ENCODE results near the gene CYB5D1.
"Not testable (repeated sequence)": the region's sequence is repeated elsewhere in the genome, so short reads cannot be mapped to it uniquely, and the experiment has no call there.

Gene CYB5D1

DNA sequence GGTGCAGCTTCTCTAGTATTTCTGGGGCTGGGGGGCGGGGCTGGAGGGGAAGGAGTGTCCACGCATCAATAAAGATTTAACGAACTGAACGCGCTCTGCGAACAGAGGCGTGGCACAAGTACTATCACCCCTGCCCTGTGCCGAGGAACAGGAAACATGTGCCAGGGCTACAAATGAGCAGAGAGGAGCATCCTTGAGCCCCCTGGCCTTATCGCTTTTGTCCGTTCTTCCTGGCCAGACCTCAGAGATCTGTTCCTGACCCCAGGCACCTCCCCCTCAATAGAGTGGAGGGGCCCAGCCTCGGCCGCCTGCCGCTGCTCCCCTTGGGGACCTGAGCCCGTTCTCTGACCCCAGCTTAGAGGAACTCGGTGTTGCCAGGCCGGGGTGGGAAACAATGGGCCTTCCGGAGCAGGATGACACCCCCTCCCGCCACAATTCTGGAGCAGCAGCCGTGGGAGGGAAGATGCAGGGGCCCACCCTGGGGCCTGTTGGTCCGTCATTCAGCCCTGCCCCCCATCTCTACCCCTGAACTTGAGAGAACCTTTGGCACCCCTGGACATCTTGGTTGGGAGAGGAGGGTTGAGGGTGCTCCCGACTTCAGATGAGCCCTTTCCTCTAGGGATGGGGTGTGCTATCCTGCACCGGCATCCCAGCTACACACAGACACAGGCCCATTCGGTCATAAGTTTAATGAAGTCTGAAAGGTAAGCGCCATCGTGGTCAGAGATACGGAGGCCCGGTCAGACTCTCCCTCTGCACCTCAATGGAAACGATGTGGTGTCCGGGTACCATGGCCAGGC, 1.6 kb upstream of the CYB5D1 start:
- no peak for DNase-seq (ENCODE audit: low read depth in 2 of 2)

DNA sequence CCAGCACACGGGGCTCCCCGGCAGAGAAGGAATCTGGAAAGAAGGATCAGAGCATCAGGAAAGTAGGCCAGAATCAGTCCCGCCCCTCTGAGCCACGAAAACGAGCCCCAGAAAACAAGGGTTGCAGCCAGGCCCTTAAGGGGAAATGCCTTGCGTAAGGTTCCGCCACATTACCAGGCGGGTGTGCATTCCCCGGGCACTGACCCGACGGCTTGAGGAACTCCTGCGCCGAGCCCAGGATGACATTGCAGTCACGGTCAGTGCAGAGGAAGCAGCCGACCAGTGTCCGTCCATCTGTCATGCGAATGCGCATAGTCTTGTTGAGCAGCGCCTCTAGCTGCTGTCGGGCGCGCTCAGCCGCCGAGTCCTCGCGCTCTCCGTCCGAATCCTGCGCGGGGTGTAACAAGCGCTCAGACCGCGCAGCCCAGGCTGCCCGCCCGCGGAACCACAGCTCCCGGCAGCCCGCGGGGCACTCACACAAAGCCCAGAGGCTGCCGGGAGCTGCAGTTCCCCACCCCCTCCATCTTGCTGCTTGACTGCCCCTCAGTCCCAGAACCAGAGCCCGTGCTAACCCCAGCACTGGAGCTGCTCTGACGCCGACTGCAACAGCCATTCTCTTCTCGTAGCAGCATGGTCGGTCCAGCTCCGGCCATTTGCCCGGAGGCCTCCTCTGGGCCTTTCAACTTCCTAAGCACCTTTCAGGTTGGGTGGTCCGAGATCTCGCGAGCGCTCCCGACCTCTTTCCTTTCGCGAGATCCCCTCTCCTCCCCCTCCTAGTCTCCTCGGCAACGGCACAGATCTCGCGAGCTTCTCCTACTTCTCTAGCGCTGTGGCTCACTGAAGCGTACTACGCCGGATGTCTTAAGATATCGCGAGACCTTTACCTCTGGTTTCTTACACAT, 741 bp upstream of the CYB5D1 start, which contains the start of gene NAA38:
NAA38 (minus strand) TSS at position 749 of the 902 bp plus-strand sequence; CDS start at position 653, 96 bp downstream.
- peak; percentile 87 to 88 for DNase-seq (ENCODE audit: low read depth in 2 of 2)

DNA sequence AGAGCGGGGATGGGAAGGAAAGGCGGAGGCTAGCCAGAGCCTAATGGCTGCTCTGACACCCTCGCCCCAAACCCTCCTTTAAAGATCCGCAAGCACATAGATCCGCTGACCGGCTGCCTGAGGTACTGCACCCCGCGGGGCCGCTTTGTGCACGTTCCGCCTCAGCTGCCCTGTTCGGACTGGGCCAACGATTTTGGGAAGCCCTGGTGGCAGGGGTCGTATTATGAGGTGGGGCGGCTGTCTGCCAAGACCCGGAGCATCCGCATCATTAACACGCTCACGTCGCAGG, 663 bp downstream of the CYB5D1 start:
- DNase-seq (ENCODE audit: low read depth in 2 of 2), result no peak

DNA sequence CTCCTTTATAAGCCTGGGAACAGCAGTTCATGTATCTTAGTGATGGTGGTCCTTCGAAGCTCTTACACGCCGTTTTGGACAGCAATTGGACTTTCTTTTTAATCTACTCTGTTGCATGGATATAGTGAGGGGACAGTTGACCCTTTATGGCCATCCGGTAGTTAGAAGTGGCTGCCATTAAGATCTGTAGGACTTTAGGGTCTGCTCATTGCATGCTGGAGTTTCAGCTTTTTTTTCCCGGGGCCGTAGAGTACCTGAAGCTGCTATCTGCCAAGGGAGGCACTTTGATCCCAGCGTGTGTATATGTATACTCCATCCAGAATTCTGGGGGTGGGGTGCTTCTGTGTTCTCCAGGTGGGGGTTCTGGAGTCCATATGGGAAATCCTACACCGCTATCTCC, 1.2 kb downstream of the CYB5D1 start:
- DNase-seq (ENCODE audit: low read depth in 2 of 2), result no peak

DNA sequence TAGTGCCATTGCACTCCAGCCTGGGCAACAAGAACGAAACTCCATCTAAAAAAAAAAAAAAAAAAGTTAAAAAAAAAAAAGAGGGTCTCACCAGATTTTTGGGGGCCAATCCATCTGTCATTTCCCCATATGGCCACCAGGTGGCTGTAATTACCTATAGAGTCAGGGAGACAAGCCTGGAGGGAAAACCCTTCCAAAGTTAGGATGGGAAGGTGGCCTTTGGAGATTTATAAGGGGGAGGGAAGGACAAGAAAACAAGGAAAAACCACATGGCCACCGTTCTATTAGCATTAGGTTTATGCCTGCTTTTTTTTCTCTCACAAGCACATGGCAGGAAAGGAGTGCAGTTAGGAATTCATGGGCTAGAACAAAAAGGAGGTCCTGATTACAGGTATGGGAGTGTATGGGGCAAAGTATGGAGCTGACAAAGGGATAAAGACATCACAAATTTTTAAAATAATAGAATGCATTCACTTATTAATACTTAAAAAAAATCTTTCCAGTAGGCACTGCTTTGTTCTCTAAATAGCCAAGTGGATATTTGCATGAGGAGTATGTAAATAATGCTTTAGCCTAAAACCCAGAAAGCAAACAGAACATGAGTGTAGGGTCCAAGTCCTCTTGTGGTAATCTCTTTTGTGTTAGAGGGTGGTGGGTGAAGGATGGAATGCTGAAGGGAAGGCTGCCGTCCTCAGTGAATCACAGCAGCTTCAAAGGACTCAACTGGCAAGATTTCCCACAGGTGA, 5.1 kb downstream of the CYB5D1 start:
- DNase-seq (ENCODE audit: low read depth in 2 of 2), result no peak

DNA sequence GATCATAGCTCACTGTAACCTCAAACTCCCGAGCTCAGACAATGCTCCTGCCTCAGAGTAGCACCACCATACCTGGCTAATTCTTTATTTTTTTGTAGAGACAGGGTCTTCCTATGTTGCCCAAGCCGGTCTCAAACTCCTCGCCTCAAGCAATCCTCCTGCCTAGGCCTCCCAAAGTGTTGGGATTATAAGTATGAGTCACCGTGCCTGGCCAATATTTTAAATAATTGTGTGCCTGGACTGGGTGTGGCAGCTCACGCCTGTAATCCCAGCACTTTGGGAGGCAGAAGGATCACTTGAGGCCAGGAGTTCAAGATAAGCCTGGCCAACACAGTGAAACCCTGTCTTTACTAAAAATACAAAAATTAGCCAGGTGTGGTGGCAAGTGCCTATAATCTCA, 6.6 kb downstream of the CYB5D1 start:
- not testable (repeated sequence) for DNase-seq (ENCODE audit: low read depth in 2 of 2)

DNA sequence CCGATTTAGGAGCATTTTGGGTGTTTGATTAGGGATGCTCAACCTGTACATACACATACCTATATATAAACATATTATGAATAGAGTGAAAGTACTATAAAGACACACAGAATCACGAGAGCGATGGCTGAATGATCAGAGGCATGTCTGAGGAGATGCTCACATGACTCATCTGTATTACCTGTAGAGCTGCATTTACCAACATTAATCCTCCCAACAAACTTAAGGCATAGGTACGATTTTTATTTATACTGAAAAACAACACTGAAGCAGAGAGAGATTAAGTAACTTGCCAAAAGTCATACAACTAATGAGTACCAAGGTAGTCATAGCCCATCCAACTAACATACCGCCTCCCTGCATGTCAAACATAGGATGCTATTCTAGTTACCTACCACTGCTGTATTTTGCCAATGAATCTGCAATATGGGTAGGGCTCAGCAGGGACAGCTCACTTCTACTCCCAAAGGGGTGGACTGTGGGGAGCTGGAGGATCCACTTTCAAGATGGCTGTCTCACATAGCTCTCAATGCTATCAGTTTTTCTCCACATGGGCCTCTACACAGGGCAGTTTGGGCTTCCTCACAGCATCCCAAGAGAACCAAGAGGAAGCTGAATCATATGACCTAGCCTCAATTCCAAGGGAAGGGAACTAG, 7.3 kb downstream of the CYB5D1 start:
- DNase-seq (ENCODE audit: low read depth in 2 of 2), result no peak

DNA sequence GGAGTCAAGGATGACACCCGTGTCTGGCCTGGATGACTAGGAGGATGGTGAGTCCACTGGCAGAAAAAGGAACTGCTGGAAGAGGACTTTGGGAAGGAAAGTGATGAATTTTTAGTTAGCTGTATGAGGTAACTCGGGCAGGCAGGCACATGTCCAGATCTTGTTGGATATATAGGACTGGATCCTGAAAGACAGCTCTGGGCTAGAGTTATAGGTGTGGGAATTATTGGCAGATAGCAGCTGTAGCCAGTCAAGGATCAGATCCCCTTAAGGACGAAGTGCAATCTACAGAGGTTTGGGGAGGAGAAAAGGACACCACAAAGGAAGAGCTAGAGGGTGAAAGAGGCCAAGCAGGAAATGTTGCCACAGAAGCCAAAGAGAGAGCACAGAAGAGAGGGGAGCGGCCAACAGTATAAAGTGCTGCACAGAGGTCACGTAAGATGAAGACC, 10.1 kb downstream of the CYB5D1 start:
- DNase-seq (ENCODE audit: low read depth in 2 of 2), result no peak

DNA sequence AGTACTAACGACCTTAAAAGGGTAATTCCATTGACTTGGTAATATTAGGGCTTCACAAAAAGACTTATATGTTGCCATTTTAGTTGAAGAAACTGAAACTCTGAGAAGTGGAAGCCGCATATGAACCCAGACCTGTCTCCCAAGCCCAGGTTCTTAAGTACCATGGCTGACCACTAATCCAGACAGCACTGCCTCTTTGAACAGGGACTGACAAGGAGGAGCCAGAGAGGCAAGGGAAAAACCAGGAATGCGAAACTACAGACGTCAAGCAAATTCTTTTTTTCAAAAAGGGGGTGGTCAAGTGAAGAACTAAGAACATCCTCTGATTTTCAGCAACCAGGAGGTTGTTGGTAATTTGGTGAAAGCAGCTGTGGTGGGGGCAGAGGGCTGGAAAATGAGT, 15.2 kb downstream of the CYB5D1 start:
- no peak for DNase-seq (ENCODE audit: low read depth in 2 of 2)

DNA sequence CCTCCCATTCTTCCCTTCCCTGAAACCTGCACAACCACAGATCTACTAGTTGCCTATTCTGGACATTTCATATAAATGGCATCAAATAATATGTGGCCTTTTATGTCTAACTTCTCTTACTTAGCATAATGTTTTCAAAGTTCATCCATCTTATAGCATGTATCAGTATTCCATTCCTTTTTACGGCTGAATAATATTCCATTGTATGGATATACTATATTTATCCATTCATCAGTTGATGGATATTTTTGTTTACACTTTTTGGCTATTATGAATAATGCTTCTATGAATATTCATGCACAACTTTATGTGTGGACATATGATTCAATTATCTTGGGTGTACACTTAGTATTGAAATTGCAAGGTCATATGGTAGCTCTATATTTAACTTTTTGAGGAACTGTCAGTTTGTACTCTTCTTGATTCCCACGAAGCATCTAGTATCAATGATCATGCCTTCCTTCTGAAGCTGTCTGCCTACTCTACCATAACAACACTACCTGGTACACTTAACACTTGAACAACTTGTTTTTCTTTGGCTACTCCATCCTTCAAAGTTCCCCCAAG, 18.1 kb downstream of the CYB5D1 start:
- no peak for DNase-seq (ENCODE audit: low read depth in 2 of 2)

DNA sequence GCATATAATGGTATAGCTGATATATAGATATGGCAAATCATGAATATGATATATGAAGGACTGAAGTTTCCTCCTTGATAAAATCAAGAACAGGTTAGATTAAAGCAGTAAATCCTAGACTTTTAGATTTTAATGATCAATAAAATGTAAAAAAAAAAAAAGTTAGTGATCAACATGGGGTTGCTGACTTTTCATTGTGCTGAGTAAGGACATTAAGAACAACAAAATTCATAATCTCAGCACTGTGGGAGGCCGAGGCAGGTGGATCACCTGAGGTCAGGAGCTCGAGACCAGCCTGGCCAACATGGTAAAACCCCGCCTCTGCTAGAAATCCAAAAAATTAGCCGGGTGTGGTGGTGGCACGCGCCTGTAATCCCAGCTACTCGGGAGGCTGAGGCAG, 20.4 kb downstream of the CYB5D1 start:
- no peak for DNase-seq (ENCODE audit: low read depth in 2 of 2)

DNA sequence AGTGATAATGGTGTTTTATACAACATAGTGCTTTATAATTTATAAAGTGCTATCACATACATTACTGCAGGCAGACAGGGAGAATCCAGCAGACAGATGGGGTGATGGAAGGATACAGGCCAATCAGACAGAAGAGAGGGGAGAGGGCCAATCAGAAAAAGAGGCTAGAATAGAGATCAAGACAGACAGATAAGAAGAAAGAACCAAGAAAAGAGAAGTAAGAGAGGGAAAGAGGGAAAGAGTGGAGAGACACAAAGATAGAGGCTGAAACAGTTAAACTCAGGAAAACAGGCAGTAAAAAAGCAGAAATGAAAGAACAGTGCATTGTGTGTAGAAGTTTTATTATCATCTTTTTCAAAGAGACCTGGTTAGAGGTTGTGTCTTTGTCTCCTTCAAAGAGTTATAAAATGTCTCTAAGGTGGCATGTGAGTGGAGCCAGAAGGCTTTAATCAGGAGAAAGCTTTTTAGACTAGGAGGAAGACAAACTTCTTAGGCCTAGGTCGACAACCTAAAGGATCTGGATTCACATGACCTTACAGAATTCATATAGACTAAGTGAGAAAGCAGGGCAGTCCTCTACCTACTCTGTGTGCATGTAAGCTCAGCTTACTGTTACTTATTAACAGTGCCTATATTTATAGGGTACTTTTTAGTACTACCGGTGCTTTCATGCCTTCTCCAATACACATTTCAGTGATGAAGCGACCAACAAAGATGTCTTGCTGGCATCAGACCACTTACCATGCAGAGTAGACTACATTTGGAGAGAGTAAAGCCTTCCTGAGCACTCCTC, 22.5 kb downstream of the CYB5D1 start:
- no peak for DNase-seq (ENCODE audit: low read depth in 2 of 2)

DNA sequence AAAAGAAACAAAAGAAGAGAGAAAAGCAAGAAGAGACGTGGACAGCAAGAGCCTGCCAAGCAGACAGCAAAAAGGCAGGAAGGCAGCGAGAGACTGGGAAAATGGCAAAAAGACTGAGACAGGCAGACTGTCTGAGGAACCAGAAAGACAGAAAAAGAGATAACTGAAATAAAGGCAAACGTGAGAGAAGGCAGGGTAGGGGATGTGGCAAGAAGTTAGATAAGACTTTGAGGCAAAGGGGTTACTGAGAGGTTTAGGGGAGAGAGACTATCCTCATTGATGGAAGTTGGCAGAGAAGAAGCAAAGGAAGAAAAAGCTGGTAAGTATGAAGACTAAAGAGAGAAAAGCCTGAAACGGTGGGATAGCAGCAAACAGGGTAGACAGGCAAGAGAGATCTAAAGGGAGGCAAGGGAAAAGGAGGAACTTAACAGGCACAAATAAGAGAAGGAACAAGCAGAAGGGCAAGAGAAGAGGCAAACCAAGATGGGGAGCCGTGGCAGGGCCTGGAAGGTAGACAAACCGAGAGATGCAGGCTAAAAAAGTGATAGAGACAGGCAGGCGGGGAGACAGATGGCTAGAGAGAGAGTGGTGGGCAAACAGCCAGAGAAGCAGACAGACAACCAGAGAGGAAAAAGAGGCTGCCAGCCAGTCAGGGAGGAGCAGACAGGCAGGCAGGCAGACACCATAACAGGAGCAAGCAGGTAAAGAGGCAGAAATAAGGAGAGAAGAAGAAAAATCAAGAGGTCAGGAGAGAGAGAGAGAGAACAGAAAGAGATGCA, 23.7 kb downstream of the CYB5D1 start:
- no peak for DNase-seq (ENCODE audit: low read depth in 2 of 2)

DNA sequence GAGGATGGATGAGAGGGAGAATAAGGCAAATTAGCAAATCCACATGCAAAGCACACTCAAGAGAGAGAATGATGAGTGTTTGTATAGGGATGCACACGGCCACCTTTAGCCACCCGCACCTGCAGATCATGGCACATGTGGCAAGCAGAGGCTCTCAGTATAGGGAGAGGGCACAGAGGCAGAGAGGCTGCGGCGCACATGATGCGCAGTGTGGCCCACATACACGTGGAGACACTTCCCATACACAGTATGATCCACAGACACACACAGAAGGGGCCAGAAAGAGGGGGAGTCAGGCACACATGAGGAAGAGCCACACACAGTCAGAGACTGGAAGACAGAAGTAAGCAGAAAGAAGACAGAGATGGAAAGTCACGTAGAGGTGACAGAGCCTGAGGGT, 24.3 kb downstream of the CYB5D1 start:
- DNase-seq (ENCODE audit: low read depth in 2 of 2), result no peak

DNA sequence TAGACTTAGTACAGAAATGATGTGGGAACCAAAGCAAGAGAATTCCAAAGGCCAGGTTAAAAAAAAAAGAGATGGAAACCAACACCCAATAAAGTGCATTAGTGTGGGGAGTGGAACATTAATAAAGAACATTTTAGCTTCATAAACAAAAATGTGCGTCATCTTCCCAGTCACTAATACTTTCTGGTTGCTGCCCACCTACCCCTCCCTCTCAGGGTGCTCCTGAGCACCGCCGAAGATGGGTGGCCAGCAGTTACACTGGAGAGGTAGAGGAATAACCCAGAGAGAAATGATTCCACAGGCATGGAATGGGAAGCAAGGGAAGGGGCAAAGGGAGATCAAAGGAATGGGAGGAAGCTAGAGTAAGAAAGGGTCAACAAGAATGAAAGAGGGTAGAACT, 24.8 kb downstream of the CYB5D1 start:
- DNase-seq (ENCODE audit: low read depth in 2 of 2), result no peak

DNA sequence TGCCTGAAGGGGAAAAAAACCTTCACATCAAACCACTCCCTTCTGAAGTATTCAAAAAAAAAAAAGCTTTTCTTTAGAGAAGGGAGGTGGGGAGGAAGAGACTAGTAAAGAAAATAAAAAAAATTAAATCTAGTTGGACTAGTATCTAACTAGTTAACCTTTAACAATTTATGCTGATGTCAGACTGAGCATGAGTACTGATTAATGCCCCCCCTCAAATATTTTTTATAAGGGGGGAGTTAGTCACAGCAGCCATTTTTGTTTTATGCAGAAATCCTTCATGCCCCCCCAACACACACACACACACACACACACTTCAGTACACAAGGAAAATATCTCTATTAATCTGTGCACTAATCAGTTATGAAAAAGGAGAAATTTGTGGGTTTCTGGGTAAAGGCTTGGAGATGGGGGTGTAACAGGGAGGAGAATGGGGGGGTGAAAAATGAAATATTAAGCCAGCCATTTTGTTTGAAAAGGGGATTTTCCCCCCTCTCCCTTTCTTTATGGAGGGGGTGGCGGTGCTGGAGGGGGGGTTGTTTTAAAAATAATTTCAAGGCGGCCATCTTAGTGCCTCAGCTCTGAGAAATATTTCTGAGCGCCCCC, 26.1 kb downstream of the CYB5D1 start:
- peak in 1 of 2 donors; percentile 20 for DNase-seq (ENCODE audit: low read depth in 2 of 2)

DNA sequence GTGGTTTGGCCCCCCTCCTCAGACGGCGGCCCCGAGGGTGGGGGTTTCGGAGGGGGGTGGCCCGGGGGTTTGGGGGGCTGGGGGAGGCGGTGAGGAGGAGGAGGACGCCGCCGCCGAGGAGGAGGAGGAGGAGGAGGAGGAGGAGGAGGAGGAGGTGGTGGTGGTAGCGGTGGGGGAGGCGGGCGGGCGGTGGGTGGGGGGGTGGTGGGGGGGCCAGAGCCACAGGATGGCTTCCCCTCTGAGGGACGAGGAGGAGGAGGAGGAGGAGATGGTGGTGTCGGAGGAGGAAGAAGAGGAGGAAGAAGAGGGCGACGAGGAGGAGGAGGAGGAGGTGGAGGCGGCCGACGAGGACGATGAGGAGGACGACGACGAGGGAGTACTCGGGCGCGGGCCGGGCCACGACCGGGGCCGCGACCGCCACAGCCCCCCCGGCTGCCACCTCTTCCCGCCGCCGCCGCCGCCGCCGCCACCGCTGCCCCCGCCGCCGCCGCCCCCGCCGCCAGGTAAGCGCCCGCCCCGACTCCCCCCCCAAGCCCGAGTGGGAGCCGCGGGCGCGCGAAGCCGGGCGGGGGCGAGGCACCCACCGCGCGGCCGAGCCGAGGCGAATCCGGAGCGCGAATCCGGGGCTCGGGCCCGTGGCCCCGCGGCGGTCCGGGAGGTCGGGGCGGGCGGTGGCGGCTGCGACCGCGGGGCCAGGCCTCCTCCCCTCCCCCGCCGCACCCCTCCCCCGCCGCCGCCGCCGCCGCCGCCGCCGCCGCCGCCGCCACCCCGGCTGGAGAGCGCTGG, 27.0 kb downstream of the CYB5D1 start:
- peak in 1 of 2 donors; percentile 13 for DNase-seq (ENCODE audit: low read depth in 2 of 2)
